H1 (cell line): ENCODE data around the gene CAMK2B. TPM values are rescaled to one million over a fixed set of nuclear protein-coding genes. Genes with fewer than 3 reads are reported as not detected.

Experiments
- CTCF ChIA-PET: fragments of 300-600 bp; sonication (Branson Sonifier 250); formaldehyde crosslinking; loops from one replicate; lab custom pipeline; 2021; ENCODE audit not compliant: partially characterized antibody; lab: Charles Lee
- POLR2A ChIA-PET: fragments of 300-600 bp; sonication (Branson Sonifier 250); formaldehyde crosslinking; loops from one replicate; lab custom pipeline; 2021; ENCODE audit warnings: inconsistent platforms; ENCODE audit not compliant: partially characterized antibody; lab: Charles Lee
- DNase-seq, 2 experiments: peaks; one replicate each; pipeline versions ENCODE4 v3.0.0 to v3.0.0-alpha.2; 2010 to 2022; ENCODE audit warnings: low spot score in 2 of 2, low read depth in 1 of 2, mixed read lengths in 1 of 2
- FAIRE-seq: peaks from 2 replicates; lab custom pipeline; 2011; peaks lifted over from hg19 to GRCh38; lab: Jason Lieb, UNC
- H2AFZ ChIP-seq: 2 replicates; pipeline ENCODE4 v1.8.1; 2012; ENCODE audit warnings: low read length, inconsistent platforms
- H2AK5ac ChIP-seq: 2 replicates; pipeline ENCODE4 v1.6.1; 2013; ENCODE audit warnings: low read depth, low read length
- H2BK120ac ChIP-seq: replicated peaks from 2 replicates; pipeline ENCODE3; 2013; ENCODE audit warnings: low read depth, low read length, inconsistent platforms
- H2BK12ac ChIP-seq: 2 replicates; pipeline ENCODE4 v1.6.1; 2013; ENCODE audit warnings: low read depth, low read length
- H2BK15ac ChIP-seq: 2 replicates; pipeline ENCODE4 v1.6.1; 2013; ENCODE audit warnings: low read length
- H2BK20ac ChIP-seq: 2 replicates; pipeline ENCODE4 v1.6.1; 2013; ENCODE audit warnings: low read length
- H2BK5ac ChIP-seq: 2 replicates; pipeline ENCODE4 v1.6.1; 2013; ENCODE audit warnings: low read depth, low read length
- H3K14ac ChIP-seq: 2 replicates; pipeline ENCODE4 v1.6.1; 2013; ENCODE audit warnings: inconsistent platforms; ENCODE audit not compliant: insufficient read length
- H3K18ac ChIP-seq: 2 replicates; pipeline ENCODE4 v1.6.1; 2013; ENCODE audit warnings: low read length; ENCODE audit errors: extremely low read depth
- H3K23ac ChIP-seq: 2 replicates; pipeline ENCODE4 v1.6.1; 2013; ENCODE audit warnings: inconsistent platforms; ENCODE audit not compliant: insufficient read length
- H3K23me2 ChIP-seq: 2 replicates; pipeline ENCODE4 v1.6.1; 2013; ENCODE audit warnings: low read depth, low read length
- H3K27ac ChIP-seq: 2 replicates; pipeline ENCODE4 v1.6.1; 2011; ENCODE audit warnings: low read depth, low read length, inconsistent platforms
- H3K27me3 ChIP-seq, 4 experiments: replicated peaks in 1 of 4; 1 replicate in 1 of 4; 2 replicates in 3 of 4; pipeline versions ENCODE4 v1.6.1 to v1.8.1; 2011 to 2013; ENCODE audit warnings: low read length in 3 of 4, mild to moderate bottlenecking in 3 of 4, inconsistent platforms in 2 of 4, mixed read lengths in 2 of 4, moderate library complexity in 1 of 4; ENCODE audit not compliant: control insufficient read depth in 3 of 4, insufficient read depth in 3 of 4; ENCODE audit errors: extremely low read depth in 1 of 4
- H3K36me3 ChIP-seq, 4 experiments: 2 replicates each; pipeline versions ENCODE4 v1.6.1 to v1.8.1; 2011 to 2013; ENCODE audit warnings: mild to moderate bottlenecking in 4 of 4, low read length in 3 of 4, moderate library complexity in 2 of 4, control low read depth in 1 of 4, inconsistent platforms in 1 of 4; ENCODE audit not compliant: insufficient read depth in 4 of 4, control insufficient read depth in 2 of 4
- H3K4ac ChIP-seq: replicated peaks from 2 replicates; pipeline ENCODE3; 2013; ENCODE audit warnings: low read length, low read depth, mixed read lengths, inconsistent platforms; ENCODE audit not compliant: insufficient read length
- H3K4me1 ChIP-seq, 4 experiments: replicated peaks in 1 of 4; 1 replicate in 1 of 4; 2 replicates in 3 of 4; pipeline versions ENCODE4 v1.6.1 to v1.8.1; 2011 to 2013; ENCODE audit warnings: low read length in 3 of 4, inconsistent platforms in 2 of 4, mixed read lengths in 1 of 4; ENCODE audit not compliant: insufficient read depth in 4 of 4, control insufficient read depth in 3 of 4
- H3K4me2 ChIP-seq, 2 experiments: 2 replicates each; pipeline versions ENCODE4 v1.6.1 to v1.8.1; 2011 to 2013; ENCODE audit warnings: low read depth in 2 of 2, low read length in 2 of 2, control low read depth in 1 of 2, inconsistent platforms in 1 of 2, mild to moderate bottlenecking in 1 of 2; ENCODE audit not compliant: insufficient read depth in 1 of 2
- H3K4me3 ChIP-seq, 4 experiments: fragments of 200-600, 300-600 bp in 1 of 4; sonication (generic), shearing (Covaris generic), sonication (Bioruptor Twin) in 1 of 4; 2 replicates each; pipeline versions ENCODE4 v1.5.1 to v1.8.1; 2011 to 2016; ENCODE audit warnings: low read length in 4 of 4, low read depth in 3 of 4, control low read depth in 2 of 4, inconsistent platforms in 2 of 4, mild to moderate bottlenecking in 2 of 4, mixed read lengths in 1 of 4, moderate library complexity in 1 of 4; ENCODE audit not compliant: insufficient read depth in 2 of 4; ENCODE audit errors: extremely low read depth in 1 of 4
- H3K56ac ChIP-seq: replicated peaks from 2 replicates; pipeline ENCODE3; 2013; ENCODE audit warnings: low read depth, mild to moderate bottlenecking, mixed read lengths, low read length, inconsistent platforms; ENCODE audit not compliant: insufficient read length
- H3K79me1 ChIP-seq: 2 replicates; pipeline ENCODE4 v1.6.1; 2013; ENCODE audit warnings: low read depth, low read length, control low read depth
- H3K79me2 ChIP-seq, 2 experiments: 2 replicates each; pipeline versions ENCODE4 v1.6.1 to v1.8.1; 2012 to 2013; ENCODE audit warnings: low read length in 2 of 2, mild to moderate bottlenecking in 2 of 2, inconsistent platforms in 1 of 2; ENCODE audit not compliant: insufficient read depth in 2 of 2, control insufficient read depth in 1 of 2
- H3K9ac ChIP-seq, 4 experiments: replicated peaks in 1 of 4; 1 replicate in 1 of 4; 2 replicates in 3 of 4; pipeline versions ENCODE4 v1.6.1 to v1.8.1; 2011 to 2013; ENCODE audit warnings: low read depth in 3 of 4, low read length in 3 of 4, control low read depth in 2 of 4, mild to moderate bottlenecking in 2 of 4, moderate library complexity in 2 of 4, inconsistent platforms in 1 of 4; ENCODE audit errors: extremely low read depth in 1 of 4
- H3K9me3 ChIP-seq, 2 experiments: 2 replicates each; pipeline versions ENCODE4 v1.6.1 to v1.8.1; 2012 to 2013; ENCODE audit warnings: mild to moderate bottlenecking in 2 of 2, moderate library complexity in 2 of 2, control low read depth in 1 of 2, inconsistent platforms in 1 of 2, low read depth in 1 of 2, low read length in 1 of 2, mixed read lengths in 1 of 2; ENCODE audit not compliant: insufficient read depth in 2 of 2
- H4K20me1 ChIP-seq, 2 experiments: replicated peaks in 1 of 2; 2 replicates each; pipeline versions ENCODE3 to v1.8.1; 2011 to 2013; ENCODE audit warnings: inconsistent platforms in 2 of 2, low read length in 2 of 2, mild to moderate bottlenecking in 1 of 2; ENCODE audit not compliant: insufficient read depth in 2 of 2, control insufficient read depth in 1 of 2
- H4K5ac ChIP-seq: 2 replicates; pipeline ENCODE4 v1.6.1; 2013; ENCODE audit warnings: low read length, low read depth, mixed read lengths, inconsistent platforms; ENCODE audit not compliant: insufficient read length
- H4K8ac ChIP-seq: 2 replicates; pipeline ENCODE4 v1.8.0; 2013; ENCODE audit warnings: mild to moderate bottlenecking, moderate library complexity, low read length, inconsistent platforms; ENCODE audit not compliant: insufficient read depth; ENCODE audit errors: extremely low read depth
- H4K91ac ChIP-seq: replicated peaks from 2 replicates; pipeline ENCODE3; 2013; ENCODE audit warnings: low read length, mixed read lengths, inconsistent platforms; ENCODE audit not compliant: insufficient read length
- BCL11A ChIP-seq, 2 experiments: IDR thresholded peaks; one replicate each; pipeline ENCODE4 v1.6.1; 2011; ENCODE audit warnings: low read depth in 2 of 2, low read length in 2 of 2, mild to moderate bottlenecking in 2 of 2
- CEBPB ChIP-seq: IDR thresholded peaks from 2 replicates; pipeline ENCODE4 v1.6.1; 2012; ENCODE audit warnings: low read depth, low read length
- EP300 ChIP-seq, 2 experiments: IDR thresholded peaks; 1 replicate in 1 of 2; 2 replicates in 1 of 2; pipeline ENCODE4 v1.6.1; 2011 to 2012; ENCODE audit warnings: low read depth in 2 of 2, low read length in 2 of 2, mild to moderate bottlenecking in 2 of 2, borderline replicate concordance in 1 of 2, inconsistent platforms in 1 of 2, moderate library complexity in 1 of 2
- KDM5A ChIP-seq: fragments of 200-600 bp; IDR thresholded peaks from 2 replicates; pipeline ENCODE4 v1.7.1; 2012; ENCODE audit warnings: mild to moderate bottlenecking, low read length, inconsistent platforms, mixed read lengths
- NANOG ChIP-seq: IDR thresholded peaks from 2 replicates; pipeline ENCODE4 v1.6.1; 2011; ENCODE audit warnings: low read length, low read depth, mild to moderate bottlenecking, inconsistent platforms; ENCODE audit not compliant: insufficient read depth, poor library complexity, severe bottlenecking
- WGBS, 2 experiments: shearing (Covaris generic) in 1 of 2; methylation state at CpG; one replicate each; pipeline versions ENCODE4 v1.1.6 to v1.1.7; 2013 to 2015; ENCODE audit warnings: low lambda C conversion rate in 2 of 2, mixed read lengths in 2 of 2, inconsistent platforms in 1 of 2, low coverage in 1 of 2, missing lambda C conversion rate in 1 of 2; ENCODE audit not compliant: insufficient replicate concordance in 2 of 2, insufficient coverage in 1 of 2, insufficient read length in 1 of 2; ENCODE audit errors: extremely low coverage in 1 of 2, missing lambda C conversion rate in 1 of 2; 5-methylcytosine and 5-hydroxymethylcytosine counted together
- polyA plus RNA-seq, 7 experiments: library from polyadenylated mRNA; depleted of rRNA in 3 of 7; stranded (reverse) in 5 of 7; unstranded in 2 of 7; fragments of >200 nt in 5 of 7; fragments of 200-250 nt in 2 of 7; gene quantifications; 1 replicate in 5 of 7; 2 replicates in 1 of 7; 4 replicates in 1 of 7; pipeline versions ENCODE4 v1.2.1 to v1.2.3, GENCODE V29; 2011 to 2013; ENCODE audit warnings: missing spikeins in 2 of 7, mixed read lengths in 2 of 7
- total RNA-seq: library from RNA; stranded (reverse); fragmentation: NEBNext Ultra II Directional; extraction: Animal tissue kit (Norgen Biotek cat#: 25700); gene quantifications from 2 replicates; pipeline ENCODE4 v1.2.1, GENCODE V29; 2021

Gene CAMK2B
- total and polyA plus RNA-seq, 2 of the 8 experiments (the other 6 are each of a cell fraction or from before 2014, with no cell fraction given), result 0.05 to 0.15 TPM

GRCh38 chr7:44321796-44322195 is 3.6 kb downstream of the CAMK2B start:
- H4K8ac ChIP-seq, result no peak overlapping the region
- CTCF ChIA-PET, result interaction anchor here (1.7 kb wide), 1 partner anchor 26 kb away, joined by 10 read pairs; no protein-coding TSS in a partner anchor
- H4K91ac ChIP-seq, result no peak overlapping the region
- no peaks in the 10 kb centered on the region for H4K20me1 ChIP-seq
- DNase-seq (peak in 1 of 2 experiments; percentile 41), FAIRE-seq (no peak)
- WGBS, 2 experiments, result 87% methylated on average over 18 of the region's 18 CpGs; no CpG with 5 or more reads in 1 of the 2 experiments
- H3K9ac ChIP-seq, result no peak overlapping the region
- H3K36me3 ChIP-seq, result no peaks in the 10 kb centered on the region; a peak in 1 of 8 replicates
- no peak overlapping the region for H3K4me2 ChIP-seq
- H3K14ac ChIP-seq, result no peak overlapping the region
- H2BK5ac ChIP-seq, result no peak overlapping the region
- no peaks in the 10 kb centered on the region for H3K79me1 ChIP-seq
- H2BK12ac ChIP-seq, result no peak overlapping the region
- no peaks in the 10 kb centered on the region; the same call in 1 of the 2 replicates for H3K23me2 ChIP-seq
- no peak overlapping the region for H2BK15ac ChIP-seq
- H3K9me3 ChIP-seq, result no peaks in the 10 kb centered on the region
- H3K79me2 ChIP-seq, result no peaks in the 10 kb centered on the region
- POLR2A ChIA-PET, result no interaction called here
- peaks cover 0 to 14% (median 7%) of the 10 kb centered on the region in 4 experiments; a peak in 5 of 7 replicates for H3K4me1 ChIP-seq
- H3K4me3 ChIP-seq, result no peak overlapping the region
- H4K5ac ChIP-seq, result no peak overlapping the region
- no peak overlapping the region for H3K18ac ChIP-seq
- H3K23ac ChIP-seq, result no peak overlapping the region
- H2BK120ac ChIP-seq, result no peak overlapping the region
- H2BK20ac ChIP-seq, result no peak overlapping the region
- H2AK5ac ChIP-seq, result no peak overlapping the region
- H3K4ac ChIP-seq, result no peak overlapping the region
- H3K27ac ChIP-seq, result no peak overlapping the region
- no peak overlapping the region for H2AFZ ChIP-seq
- H3K27me3 ChIP-seq, result peaks cover 32 to 38% (median 36%) of the 10 kb centered on the region in 4 experiments
- no peak overlapping the region for H3K56ac ChIP-seq
- TF ChIP-seq NANOG (no peak), KDM5A (no peak), CEBPB (no peak), EP300 (IDR thresholded peaks at IDR 0.05; ENCODE audit: borderline replicate concordance in 1 of 2, low read depth in 2 of 2, low read length in 2 of 2) (no peak), BCL11A (IDR thresholded peaks at IDR 0.05; ENCODE audit: low read depth in 2 of 2, low read length in 2 of 2) (no peak)
